Upper lobe of left lung (tissue), 6 donors: ENCODE measurements around the gene TRAF1. TPM values are rescaled to one million over a fixed set of nuclear protein-coding genes. Genes with fewer than 3 reads are reported as not detected.

ENCODE experiments used
- ATAC-seq, 2 donors: fragments of 200-7000 bp; cut with Tn5 transposase; one replicate each; pipeline ENCODE4 v1.9.1; 2022; ENCODE audit warnings: mild to moderate bottlenecking in 2 of 2, moderate library complexity in 2 of 2; ENCODE audit not compliant: low FRiP score in 2 of 2
- DNase-seq, 2 donors: peaks; one replicate each; pipeline ENCODE4 v3.0.0-alpha.2; 2019 to 2020
- H3K27ac ChIP-seq, 4 donors: fragments of 200-600 bp; sonication (generic); one replicate each; pipeline ENCODE4 v1.5.1; 2016 to 2019
- H3K27me3 ChIP-seq, 4 donors: fragments of 200-600 bp; sonication (generic); one replicate each; pipeline ENCODE4 v1.5.1; 2017 to 2019
- H3K36me3 ChIP-seq, 4 donors: fragments of 200-600 bp; sonication (generic); one replicate each; pipeline ENCODE4 v1.5.1; 2016 to 2019
- H3K4me1 ChIP-seq, 4 donors: fragments of 200-600 bp; sonication (generic); one replicate each; pipeline ENCODE4 v1.5.1; 2018 to 2019
- H3K4me3 ChIP-seq, 4 donors: fragments of 200-600 bp; sonication (generic); one replicate each; pipeline ENCODE4 v1.5.1; 2017 to 2019; ENCODE audit warnings: mild to moderate bottlenecking in 2 of 4, moderate library complexity in 1 of 4
- H3K9me3 ChIP-seq, 4 donors: fragments of 200-600 bp; sonication (generic); one replicate each; pipeline ENCODE4 v1.5.1; 2018 to 2019
- CTCF ChIP-seq, 6 experiments: fragments of 450-650 bp in 4 of 6; fragments of 200-600 bp in 2 of 6; sonication (generic) in 2 of 6; IDR thresholded peaks; one replicate each; pipeline ENCODE4 v1.5.1; 2016 to 2019; ENCODE audit warnings: antibody characterized with exemption in 6 of 6
- EP300 ChIP-seq, 4 donors: sonication (generic); formaldehyde crosslinking; IDR thresholded peaks; one replicate each; pipeline ENCODE4 v1.5.1; 2017; ENCODE audit warnings: antibody characterized with exemption in 4 of 4, control low read depth in 2 of 4
- POLR2A ChIP-seq, 4 donors: fragments of 450-650 bp; IDR thresholded peaks; one replicate each; pipeline ENCODE4 v1.5.1; 2016 to 2017; ENCODE audit warnings: antibody characterized with exemption in 4 of 4, mild to moderate bottlenecking in 2 of 4
- POLR2AphosphoS5 ChIP-seq, 2 donors: sonication (generic); formaldehyde crosslinking; IDR thresholded peaks; one replicate each; pipeline ENCODE4 v1.5.1; 2017; ENCODE audit warnings: antibody characterized with exemption in 2 of 2
- WGBS, 2 donors: methylation state at CpG; one replicate each; pipeline ENCODE4 v1.1.5; 2017 to 2018; 5-methylcytosine and 5-hydroxymethylcytosine counted together
- total RNA-seq, 6 donors: library from RNA; depleted of rRNA in 4 of 6; stranded (reverse); fragments of >200 nt in 4 of 6; gene quantifications; one replicate each; pipeline versions ENCODE4 v1.1.0 to v1.2.1, GENCODE V29; 2016 to 2021
- donor health status: DM: no; HTN: no; CAD: no; lungs with moderate emphysema.
- donor health status: DM: no; HTN: yes; CAD: no; lungs with severe emphysema.

TRAF1 gene
- total RNA-seq, 6 donors from 2014 or later = 2.9 to 29.3 (median 6.6) TPM

- H3K27me3 ChIP-seq = no peaks in the 10 kb centered on the region
- ATAC-seq (no peak), DNase-seq (no peak)
- H3K36me3 ChIP-seq = no peaks in the 10 kb centered on the region
- H3K4me1 ChIP-seq = peaks cover 3 to 16% (median 6%) of the 10 kb centered on the region in 4 donors
- H3K9me3 ChIP-seq = no peaks in the 10 kb centered on the region
- H3K27ac ChIP-seq = peak overlapping the region in 3 of 4 donors; percentile 53 to 65 (median 55)
- 77 to 85% methylated on average over 10 of the region's 10 CpGs for WGBS, 2 donors
- no peak overlapping the region for H3K4me3 ChIP-seq
- TF ChIP-seq CTCF (IDR thresholded peaks at IDR 0.05) (no peak), POLR2A (IDR thresholded peaks at IDR 0.05) (no peak), EP300 (IDR thresholded peaks at IDR 0.05) (no peak), POLR2AphosphoS5 (IDR thresholded peaks at IDR 0.05) (no peak)
These were observed 35.2 kb downstream of the TRAF1 start for GRCh38 chr9:120891245-120891883.

GRCh38 chr9:120890320-120891244, 36.0 kb downstream of the TRAF1 start:
- H3K4me3 ChIP-seq = no peak overlapping the region
- H3K27me3 ChIP-seq = no peaks in the 10 kb centered on the region
- no peak for TF ChIP-seq POLR2AphosphoS5 (IDR thresholded peaks at IDR 0.05)
- no peak for TF ChIP-seq POLR2A (IDR thresholded peaks at IDR 0.05)
- no peak for TF ChIP-seq EP300 (IDR thresholded peaks at IDR 0.05)
- TF ChIP-seq CTCF (IDR thresholded peaks at IDR 0.05) = no peak
- peaks cover 7 to 16% (median 12%) of the 10 kb centered on the region in 4 donors for H3K4me1 ChIP-seq
- ATAC-seq (no peak), DNase-seq (no peak)
- peak overlapping the region in 3 of 4 donors; percentile 53 to 65 (median 55) for H3K27ac ChIP-seq
- no peaks in the 10 kb centered on the region for H3K36me3 ChIP-seq
- WGBS, 2 donors = 74 to 76% methylated on average over 14 of the region's 14 CpGs
- H3K9me3 ChIP-seq = no peaks in the 10 kb centered on the region

GRCh38 chr9:120889606-120890271, 36.9 kb downstream of the TRAF1 start:
- H3K27me3 ChIP-seq = no peaks in the 10 kb centered on the region
- H3K36me3 ChIP-seq = no peaks in the 10 kb centered on the region
- peak overlapping the region in 3 of 4 donors; percentile 53 to 65 (median 55) for H3K27ac ChIP-seq
- H3K4me1 ChIP-seq = peaks cover 8 to 20% (median 12%) of the 10 kb centered on the region in 4 donors
- no peaks in the 10 kb centered on the region for H3K9me3 ChIP-seq
- no peak overlapping the region for H3K4me3 ChIP-seq
- DNase-seq (no peak), ATAC-seq (no peak)
- TF ChIP-seq POLR2A (IDR thresholded peaks at IDR 0.05) (no peak), EP300 (IDR thresholded peaks at IDR 0.05) (no peak), POLR2AphosphoS5 (IDR thresholded peaks at IDR 0.05) (no peak), CTCF (IDR thresholded peaks at IDR 0.05) (no peak)
- WGBS, 2 donors = 94 to 95% methylated on average over 1 of the region's 1 CpG

GRCh38 chr9:120888626-120889025, 38.0 kb downstream of the TRAF1 start:
- no peak for TF ChIP-seq EP300 (IDR thresholded peaks at IDR 0.05)
- Histone ChIP-seq H3K9me3 (no peaks in the 10 kb centered on the region), H3K36me3 (no peaks in the 10 kb centered on the region), H3K27ac (no peak overlapping the region), H3K27me3 (no peaks in the 10 kb centered on the region), H3K4me1 (peaks cover 5 to 20% (median 9%) of the 10 kb centered on the region in 4 donors), H3K4me3 (no peak overlapping the region)
- no peak for DNase-seq
- no peak for ATAC-seq

GRCh38 chr9:120886490-120886967, 40.1 kb downstream of the TRAF1 start:
- DNase-seq = no peak

More at GRCh38 chr9:120886490-120886967, 40.1 kb downstream of the TRAF1 start:
- ATAC-seq = peak; percentile 44 to 87
- TF ChIP-seq EP300 (IDR thresholded peaks at IDR 0.05) (no peak), CTCF (IDR thresholded peaks at IDR 0.05) (no peak), POLR2AphosphoS5 (IDR thresholded peaks at IDR 0.05) (no peak), POLR2A (IDR thresholded peaks at IDR 0.05) (no peak)
- H3K27me3 ChIP-seq = no peaks in the 10 kb centered on the region
- H3K4me1 ChIP-seq = peaks cover 0 to 12% (median 6%) of the 10 kb centered on the region in 4 donors
- whole genome bisulfite sequencing, 2 donors = 68 to 73% methylated on average over 8 of the region's 8 CpGs
- H3K4me3 ChIP-seq = no peak overlapping the region
- peak overlapping the region in 1 of 4 donors; percentile 42 for H3K27ac ChIP-seq
- no peaks in the 10 kb centered on the region for H3K9me3 ChIP-seq
- H3K36me3 ChIP-seq = no peaks in the 10 kb centered on the region
